ENCODE data around the gene COG4.
A peak's percentile ranks its signal among the peaks of the same experiment; 100 is the strongest.

COG4 gene

GRCh38 chr16:70437017-70437581 is 86.3 kb downstream of the COG4 start (continued):
- TF ChIP-seq ZFP41 (tag by site-specific recombination; IDR thresholded peaks at IDR 0.05; ENCODE audit: borderline replicate concordance) (no peak), ZNF174 (tag by site-specific recombination; IDR thresholded peaks at IDR 0.05) (no peak), ZNF549 (tag by site-specific recombination; IDR thresholded peaks at IDR 0.05) (no peak), ZNF350 (tag by site-specific recombination; IDR thresholded peaks at IDR 0.05) (no peak), ZNF214 (tag by site-specific recombination; IDR thresholded peaks at IDR 0.05; ENCODE audit: borderline replicate concordance) (no peak), ZNF404 (tag by site-specific recombination; IDR thresholded peaks at IDR 0.05) (no peak), ZNF510 (tag by site-specific recombination; IDR thresholded peaks at IDR 0.05; ENCODE audit: insufficient replicate concordance) (no peak), ZFP3 (tag by site-specific recombination; IDR thresholded peaks at IDR 0.05; ENCODE audit: low read depth) (no peak), HOXA7 (CRISPR knock-in tag; IDR thresholded peaks at IDR 0.05; ENCODE audit: borderline replicate concordance) (no peak), BCL11A (tag by site-specific recombination; IDR thresholded peaks at IDR 0.05; ENCODE audit: low read depth) (no peak), ZNF747 (tag by site-specific recombination; IDR thresholded peaks at IDR 0.05) (no peak), SETDB1 (IDR thresholded peaks at IDR 0.05; ENCODE audit: insufficient read length, low read length) (no peak), ZNF148 (tag by site-specific recombination; IDR thresholded peaks at IDR 0.05; ENCODE audit: borderline replicate concordance) (no peak), ZNF670 (tag by site-specific recombination; IDR thresholded peaks at IDR 0.05; ENCODE audit: low read depth) (no peak), ZNF155 (tag by site-specific recombination; IDR thresholded peaks at IDR 0.05) (no peak), ZSCAN5A (tag by site-specific recombination; IDR thresholded peaks at IDR 0.05) (no peak), ZNF776 (tag by site-specific recombination; IDR thresholded peaks at IDR 0.05; ENCODE audit: borderline replicate concordance) (no peak), ZNF221 (tag by site-specific recombination; IDR thresholded peaks at IDR 0.05; ENCODE audit: borderline replicate concordance) (no peak), ZNF175 (tag by site-specific recombination; IDR thresholded peaks at IDR 0.05) (no peak), ZNF398 (tag by site-specific recombination; IDR thresholded peaks at IDR 0.05) (peak; percentile 80), TCF7L2 (IDR thresholded peaks at IDR 0.05; ENCODE audit: borderline replicate concordance, low read depth, low read length) (no peak), ZNF513 (tag by site-specific recombination; IDR thresholded peaks at IDR 0.05) (no peak), ZNF302 (tag by site-specific recombination; IDR thresholded peaks at IDR 0.05; ENCODE audit: low read depth) (no peak), ZNF341 (tag by site-specific recombination; IDR thresholded peaks at IDR 0.05; ENCODE audit: low read depth) (no peak), ZNF366 (tag by site-specific recombination; conservative IDR thresholded peaks at IDR 0.05) (no peak; the same call in 1 of the 2 replicates), ZNF138 (tag by site-specific recombination; IDR thresholded peaks at IDR 0.05; ENCODE audit: borderline replicate concordance) (no peak), ZNF423 (tag by site-specific recombination; IDR thresholded peaks at IDR 0.05) (peak; percentile 40; the same call in 1 of the 2 replicates), KLF16 (tag by site-specific recombination; IDR thresholded peaks at IDR 0.05) (no peak; the same call in 1 of the 2 replicates), MEIS1 (CRISPR knock-in tag; IDR thresholded peaks at IDR 0.05; ENCODE audit: borderline replicate concordance) (no peak), ZNF223 (tag by site-specific recombination; IDR thresholded peaks at IDR 0.05) (no peak), YY1 (tag by site-specific recombination; IDR thresholded peaks at IDR 0.05) (no peak)
